ENCODE measurements around the gene RAPGEF3.
A peak's percentile ranks its signal among the peaks of the same experiment; 100 is the strongest.

RAPGEF3 gene

GRCh38 chr12:47758834-47759690 lies at the start of gene RAPGEF3:
TSS of gene RAPGEF3 (minus strand) at chr12:47758880. CDS start at chr12:47758556, 324 bp downstream.
- Histone ChIP-seq H3K27me3 (replicated peaks; ENCODE audit: control insufficient read depth, insufficient read depth, low read length) (no peaks in the 10 kb centered on the region), H3K4me3 (replicated peaks; ENCODE audit: low read depth, low read length) (peak within 1 kb of the TSS; percentile 53), H3K36me3 (ENCODE audit: control insufficient read depth, insufficient read depth, low read length) (no peaks in the 10 kb centered on the region)
- peak; percentile 70 for DNase-seq (ENCODE audit: extremely low read depth, insufficient read length)
- TF ChIP-seq CTCF (IDR thresholded peaks at IDR 0.05; ENCODE audit: insufficient read depth, low read length, poor library complexity, severe bottlenecking) = peak; percentile 70

GRCh38 chr12:47808050-47808449 lies 49.4 kb upstream of the RAPGEF3 start:
- Histone ChIP-seq H3K36me3 (ENCODE audit: control insufficient read depth, insufficient read depth, low read length) (no peaks in the 10 kb centered on the region; the same call in none of the 2 replicates), H3K4me3 (replicated peaks; ENCODE audit: low read depth, low read length) (no peak overlapping the region; the same call in 1 of the 2 replicates), H3K27me3 (replicated peaks; ENCODE audit: control insufficient read depth, insufficient read depth, low read length) (no peaks in the 10 kb centered on the region)
- DNase-seq (ENCODE audit: extremely low read depth, insufficient read length) = peak; percentile 69
- no peak for TF ChIP-seq CTCF (IDR thresholded peaks at IDR 0.05; ENCODE audit: insufficient read depth, low read length, poor library complexity, severe bottlenecking)

GRCh38 chr12:47807338-47807737 lies 48.7 kb upstream of the RAPGEF3 start:
- TF ChIP-seq CTCF (IDR thresholded peaks at IDR 0.05; ENCODE audit: insufficient read depth, low read length, poor library complexity, severe bottlenecking) = no peak
- H3K36me3 ChIP-seq (ENCODE audit: control insufficient read depth, insufficient read depth, low read length) = no peaks in the 10 kb centered on the region; the same call in none of the 2 replicates
- DNase-seq (ENCODE audit: extremely low read depth, insufficient read length) = no peak
- H3K27me3 ChIP-seq (replicated peaks; ENCODE audit: control insufficient read depth, insufficient read depth, low read length) = no peaks in the 10 kb centered on the region
- H3K4me3 ChIP-seq (replicated peaks; ENCODE audit: low read depth, low read length) = no peak overlapping the region

- H3K36me3 ChIP-seq (ENCODE audit: control insufficient read depth, insufficient read depth, low read length) = no peaks in the 10 kb centered on the region; the same call in none of the 2 replicates
Observed at GRCh38 chr12:47805417-47805816, 46.7 kb upstream of the RAPGEF3 start.

GRCh38 chr12:47804171-47804570 lies 45.5 kb upstream of the RAPGEF3 start:
- H3K36me3 ChIP-seq (ENCODE audit: control insufficient read depth, insufficient read depth, low read length) = no peaks in the 10 kb centered on the region; the same call in none of the 2 replicates
- DNase-seq (ENCODE audit: extremely low read depth, insufficient read length) = no peak
- TF ChIP-seq CTCF (IDR thresholded peaks at IDR 0.05; ENCODE audit: insufficient read depth, low read length, poor library complexity, severe bottlenecking) = no peak
- H3K4me3 ChIP-seq (replicated peaks; ENCODE audit: low read depth, low read length) = no peak overlapping the region
- no peaks in the 10 kb centered on the region for H3K27me3 ChIP-seq (replicated peaks; ENCODE audit: control insufficient read depth, insufficient read depth, low read length)

More at GRCh38 chr12:47805417-47805816, 46.7 kb upstream of the RAPGEF3 start:
- no peak for DNase-seq (ENCODE audit: extremely low read depth, insufficient read length)
- Histone ChIP-seq H3K27me3 (replicated peaks; ENCODE audit: control insufficient read depth, insufficient read depth, low read length) (no peaks in the 10 kb centered on the region), H3K4me3 (replicated peaks; ENCODE audit: low read depth, low read length) (no peak overlapping the region)
- no peak for TF ChIP-seq CTCF (IDR thresholded peaks at IDR 0.05; ENCODE audit: insufficient read depth, low read length, poor library complexity, severe bottlenecking)
